C4-2B (cell line): Measurements from ENCODE around the gene C1R.
"Not testable (repeated sequence)": the region's sequence is repeated elsewhere in the genome, so short reads cannot be mapped to it uniquely, and the experiment has no call there.

Experiments used
- H3K27ac ChIP-seq: fragments of 450-650 bp; 2 replicates; pipeline ENCODE4 v1.5.1; 2017
- CTCF ChIP-seq: fragments of 450-650 bp; conservative IDR thresholded peaks from 2 replicates; pipeline ENCODE4 v1.5.1; 2017; ENCODE audit warnings: mild to moderate bottlenecking
- ZFX ChIP-seq: fragments of 450-650 bp; IDR thresholded peaks from 2 replicates; pipeline ENCODE4 v1.6.1; 2017

C1R gene

GRCh38 chr12:7054925-7055324, 37.3 kb downstream of the C1R start:
- H3K27ac ChIP-seq, result no peak overlapping the region
- TF ChIP-seq ZFX (no peak), CTCF (no peak)

- not testable (repeated sequence) for H3K27ac ChIP-seq
Measured at GRCh38 chr12:7049973-7050372, 42.3 kb downstream of the C1R start.

GRCh38 chr12:7049445-7049951, 42.7 kb downstream of the C1R start:
- H3K27ac ChIP-seq, result not testable (repeated sequence)

GRCh38 chr12:7047306-7047705, 44.9 kb downstream of the C1R start:
- TF ChIP-seq ZFX, result no peak
- TF ChIP-seq CTCF, result no peak
- no peak overlapping the region for H3K27ac ChIP-seq

GRCh38 chr12:7046383-7047105, 45.7 kb downstream of the C1R start:
- TF ChIP-seq CTCF (no peak), ZFX (no peak)
- no peak overlapping the region for H3K27ac ChIP-seq

GRCh38 chr12:7045913-7046312, 46.3 kb downstream of the C1R start:
- H3K27ac ChIP-seq, result no peak overlapping the region
- TF ChIP-seq ZFX (no peak), CTCF (no peak)

GRCh38 chr12:7042842-7043241, 49.4 kb downstream of the C1R start:
- TF ChIP-seq ZFX (no peak), CTCF (peak; percentile 69)
- H3K27ac ChIP-seq, result no peak overlapping the region

- no peak overlapping the region for H3K27ac ChIP-seq
- TF ChIP-seq CTCF (no peak), ZFX (no peak)
Measured at GRCh38 chr12:7039403-7039802, 52.8 kb downstream of the C1R start.
